NAMALWA (cell line): ENCODE measurements around the gene FRMD4A.
"Not testable (repeated sequence)": the region's sequence is repeated elsewhere in the genome, so short reads cannot be mapped to it uniquely, and the experiment has no call there.

Experiments used
- DNase-seq: peaks from one replicate; pipeline ENCODE4 v3.0.0-alpha.2; 2015; ENCODE audit warnings: low spot score

The FRMD4A gene

DNA sequence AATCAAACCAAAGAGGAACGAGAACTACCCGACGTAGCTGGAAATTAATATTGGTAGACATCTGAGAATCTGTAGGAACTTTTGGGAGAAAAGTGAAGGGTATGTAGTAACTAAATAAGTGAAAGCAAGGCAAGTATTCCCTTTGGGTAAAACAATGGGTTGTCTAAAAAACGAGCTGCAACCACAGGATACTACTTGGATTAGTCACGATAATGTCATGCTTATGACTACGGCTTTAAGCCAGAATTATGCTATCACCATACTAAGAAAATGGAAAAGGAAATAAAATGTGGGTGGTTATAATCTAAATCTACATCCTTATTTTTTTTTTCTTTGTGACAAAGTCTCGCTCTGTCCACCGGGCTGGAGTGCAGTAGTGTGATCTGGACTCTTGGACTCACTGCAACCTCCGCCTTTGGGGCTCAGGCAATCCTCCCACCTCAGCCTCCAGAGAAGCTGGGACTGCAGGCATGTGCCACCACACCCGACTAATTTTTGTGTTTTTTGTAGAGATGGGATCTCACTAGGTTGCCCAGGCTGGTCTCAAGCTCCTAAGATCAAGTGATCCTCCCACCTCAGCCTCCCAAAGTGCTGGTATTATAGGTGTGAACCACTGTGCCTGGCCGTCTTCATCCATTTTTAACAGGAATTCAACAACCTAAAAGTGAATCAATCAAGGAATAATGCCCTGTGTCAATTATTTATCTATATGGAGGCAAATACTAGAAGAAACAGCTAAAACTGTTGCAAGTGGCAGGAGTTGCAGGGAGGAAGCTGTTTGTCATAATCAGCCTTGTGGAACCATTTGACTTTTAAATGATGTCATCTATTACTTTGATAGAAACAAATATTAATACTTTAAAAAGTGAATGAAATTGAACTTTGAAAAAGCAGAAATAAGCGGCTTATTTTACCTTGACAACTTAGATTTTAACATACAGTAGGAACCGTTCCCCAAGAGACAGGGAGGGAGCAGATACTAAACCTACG is 554.6 kb downstream of the FRMD4A start:
- no peak for DNase-seq

DNA sequence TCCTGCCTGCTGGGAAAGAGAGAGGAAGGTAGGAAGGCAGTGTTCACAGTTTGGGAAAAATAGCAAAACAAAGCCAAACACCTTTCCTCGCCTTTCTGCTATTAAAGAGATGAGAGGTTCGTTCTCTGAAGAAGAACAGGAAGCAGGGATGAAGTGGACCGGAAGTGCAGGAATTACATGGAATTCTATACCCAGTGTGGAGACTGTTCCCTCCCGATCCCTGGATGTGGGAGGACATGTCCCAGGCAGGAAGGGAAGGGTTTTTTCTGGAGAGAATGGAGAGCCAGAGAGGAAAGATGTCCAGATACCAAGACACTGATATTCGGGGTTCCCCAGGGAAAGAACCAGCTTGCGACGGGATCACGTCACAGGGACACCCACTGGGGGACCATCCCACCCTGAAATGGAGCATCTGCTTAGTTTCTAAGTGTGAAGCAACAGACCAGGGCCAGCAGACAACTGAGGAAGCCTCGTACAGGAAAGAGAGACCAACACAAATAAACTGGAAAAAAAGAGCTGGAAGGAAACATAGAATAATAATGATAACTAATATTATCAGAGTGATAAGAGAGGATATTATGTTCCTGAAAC is 556.3 kb downstream of the FRMD4A start:
- no peak for DNase-seq

DNA sequence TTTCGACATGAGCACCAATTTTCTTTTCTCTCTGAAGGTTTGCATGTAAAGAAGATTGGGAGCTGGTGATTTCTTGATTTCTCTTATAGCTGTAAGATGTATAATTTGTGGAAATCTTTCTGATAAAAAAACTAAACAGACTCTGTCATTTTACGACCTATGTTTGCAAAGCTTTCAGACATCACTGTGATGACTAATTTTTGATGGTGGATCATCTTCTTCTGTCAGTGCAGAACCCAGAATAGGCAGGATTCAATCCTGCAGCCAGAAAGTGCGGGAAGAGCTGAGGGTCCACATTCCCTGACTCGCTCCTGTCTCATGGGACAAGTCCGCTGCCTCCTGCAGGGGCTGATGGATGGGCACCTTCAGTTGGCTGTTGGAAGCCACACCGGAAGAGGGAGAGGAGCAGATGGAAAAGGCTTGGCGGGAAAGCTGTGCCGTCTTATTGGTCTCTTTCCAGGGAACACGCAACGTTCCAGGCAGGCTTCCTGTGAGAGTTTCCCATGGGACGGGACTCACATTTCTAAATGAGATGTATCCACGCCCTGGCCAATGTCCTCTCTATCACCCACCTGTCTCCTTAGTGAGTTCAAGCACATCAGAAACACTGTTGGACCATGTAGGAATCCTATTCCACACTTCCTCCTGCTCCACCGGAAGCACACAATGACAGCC is 557.1 kb downstream of the FRMD4A start:
- DNase-seq = no peak

DNA sequence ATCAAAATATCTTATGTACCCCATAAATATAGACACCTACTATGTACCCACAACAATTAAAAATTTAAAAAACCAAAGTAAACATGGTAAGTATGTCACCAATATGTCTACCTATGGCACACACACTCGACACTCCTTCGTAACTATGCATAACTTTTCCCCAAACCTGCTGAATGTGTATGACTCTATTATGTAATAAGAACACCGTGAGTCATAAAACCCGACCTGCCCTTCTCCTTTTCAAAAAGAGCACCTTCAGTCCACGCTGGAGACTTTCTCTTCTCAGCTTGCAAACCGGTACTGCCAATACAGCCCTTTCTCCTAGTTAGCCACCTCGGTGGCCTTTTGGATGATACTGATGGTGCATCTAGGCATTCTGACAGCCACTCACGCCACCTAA is 557.7 kb downstream of the FRMD4A start:
- no peak for DNase-seq

DNA sequence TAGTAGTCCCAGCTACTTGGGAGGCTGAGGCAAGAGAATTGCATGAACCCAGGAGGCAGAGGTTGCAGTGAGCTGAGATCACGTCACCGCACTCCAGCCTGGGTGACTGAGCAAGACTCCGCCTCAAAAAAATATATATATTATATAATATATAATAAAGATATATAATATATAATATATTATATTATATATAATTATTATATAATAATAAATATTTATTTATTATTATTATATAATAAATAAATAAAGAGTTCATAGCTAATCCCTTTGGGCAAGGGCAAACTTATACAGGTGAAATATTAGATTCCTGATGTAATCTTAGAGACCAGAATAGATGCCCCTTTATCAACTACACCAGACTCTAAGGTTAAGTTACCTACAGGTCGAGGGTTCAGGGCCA is 558.7 kb downstream of the FRMD4A start:
- DNase-seq = no peak

DNA sequence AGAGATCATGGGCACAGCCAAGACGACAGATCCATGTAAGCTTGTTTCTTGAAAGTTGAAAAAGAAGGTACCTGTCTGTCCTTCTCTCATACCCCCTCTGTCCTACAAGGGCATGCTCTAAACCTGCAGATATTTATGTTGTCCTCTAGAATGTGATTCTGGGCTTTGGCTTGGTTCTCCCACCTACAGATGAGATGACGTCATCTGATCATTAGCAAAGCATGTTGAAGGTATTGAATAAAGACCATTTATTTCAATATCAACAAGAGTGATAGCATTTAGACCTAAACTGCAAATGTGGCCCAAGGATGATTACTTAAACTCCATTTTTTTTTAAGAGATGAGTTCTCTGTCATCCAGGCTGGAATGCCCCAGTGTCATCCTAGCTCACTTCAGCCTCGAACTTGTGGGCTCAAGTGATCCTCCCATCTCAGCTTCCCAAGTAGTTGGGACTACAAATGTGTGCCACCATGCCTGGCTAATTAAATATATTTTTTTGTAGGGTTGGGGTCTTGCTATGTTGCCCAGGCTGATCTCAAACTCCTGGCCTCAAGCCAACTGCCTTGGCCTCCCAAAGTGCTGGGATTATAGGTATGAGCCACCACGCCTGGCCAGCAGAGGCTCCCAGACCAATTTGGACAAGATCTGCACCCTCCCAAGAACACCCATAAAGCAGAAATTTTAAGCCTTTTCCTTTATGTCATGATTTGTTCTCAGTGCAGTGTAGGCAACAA is 559.8 kb downstream of the FRMD4A start:
- DNase-seq = no peak

DNA sequence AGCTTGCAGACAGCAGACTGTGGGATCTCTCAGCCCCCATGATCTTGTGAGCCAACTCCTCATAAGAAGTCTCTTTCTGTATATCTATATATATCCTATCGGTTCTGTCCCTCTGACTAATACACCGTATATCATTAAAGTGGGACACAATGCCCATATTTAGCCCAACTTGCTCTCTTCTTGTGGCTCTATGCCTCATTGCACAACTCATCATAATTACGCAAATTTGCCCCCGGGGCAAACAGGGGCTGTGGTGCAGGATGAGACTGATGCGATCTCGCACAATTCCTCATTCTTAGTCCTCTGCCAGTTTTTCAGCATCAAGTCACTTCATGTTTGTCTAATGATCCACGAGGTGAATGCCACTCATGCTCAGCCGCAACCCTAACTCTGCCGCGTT is 560.8 kb downstream of the FRMD4A start:
- no peak for DNase-seq

- DNase-seq = no peak
These were observed 563.0 kb downstream of the FRMD4A start for GRCh38 chr10:13767676-13768178.

GRCh38 chr10:13767148-13767547 is 563.6 kb downstream of the FRMD4A start:
- not testable (repeated sequence) for DNase-seq

- no peak for DNase-seq
These were observed 564.9 kb downstream of the FRMD4A start for GRCh38 chr10:13765641-13766341.

GRCh38 chr10:13761490-13762091 is 569.1 kb downstream of the FRMD4A start:
- DNase-seq = no peak

- DNase-seq = no peak
These were observed 571.6 kb downstream of the FRMD4A start for GRCh38 chr10:13759168-13759567.

GRCh38 chr10:13758756-13759155 is 572.0 kb downstream of the FRMD4A start:
- DNase-seq = no peak

DNA sequence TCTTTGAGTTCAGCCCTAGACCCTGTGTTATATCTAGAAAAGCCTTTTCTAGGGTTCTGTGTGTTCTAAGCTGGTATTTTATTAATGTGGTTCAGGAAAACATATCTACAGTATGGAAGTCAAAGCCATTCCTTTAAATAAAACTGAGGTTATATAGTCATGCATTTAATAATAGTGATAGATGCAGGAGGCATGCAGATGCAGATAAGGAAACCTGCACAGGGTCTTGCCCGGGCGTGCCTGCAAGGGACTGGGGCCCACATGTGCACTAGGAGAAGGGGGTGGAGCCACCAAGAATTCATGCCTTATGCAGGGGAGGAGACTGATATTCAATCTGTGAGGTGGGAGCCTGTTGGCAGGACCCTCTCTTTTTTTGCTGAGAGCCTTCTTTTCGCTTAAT is 572.4 kb downstream of the FRMD4A start:
- no peak for DNase-seq

- DNase-seq = no peak
These were observed 576.4 kb downstream of the FRMD4A start for GRCh38 chr10:13754277-13754676.

GRCh38 chr10:13751191-13751764 is 579.4 kb downstream of the FRMD4A start:
- no peak for DNase-seq

DNA sequence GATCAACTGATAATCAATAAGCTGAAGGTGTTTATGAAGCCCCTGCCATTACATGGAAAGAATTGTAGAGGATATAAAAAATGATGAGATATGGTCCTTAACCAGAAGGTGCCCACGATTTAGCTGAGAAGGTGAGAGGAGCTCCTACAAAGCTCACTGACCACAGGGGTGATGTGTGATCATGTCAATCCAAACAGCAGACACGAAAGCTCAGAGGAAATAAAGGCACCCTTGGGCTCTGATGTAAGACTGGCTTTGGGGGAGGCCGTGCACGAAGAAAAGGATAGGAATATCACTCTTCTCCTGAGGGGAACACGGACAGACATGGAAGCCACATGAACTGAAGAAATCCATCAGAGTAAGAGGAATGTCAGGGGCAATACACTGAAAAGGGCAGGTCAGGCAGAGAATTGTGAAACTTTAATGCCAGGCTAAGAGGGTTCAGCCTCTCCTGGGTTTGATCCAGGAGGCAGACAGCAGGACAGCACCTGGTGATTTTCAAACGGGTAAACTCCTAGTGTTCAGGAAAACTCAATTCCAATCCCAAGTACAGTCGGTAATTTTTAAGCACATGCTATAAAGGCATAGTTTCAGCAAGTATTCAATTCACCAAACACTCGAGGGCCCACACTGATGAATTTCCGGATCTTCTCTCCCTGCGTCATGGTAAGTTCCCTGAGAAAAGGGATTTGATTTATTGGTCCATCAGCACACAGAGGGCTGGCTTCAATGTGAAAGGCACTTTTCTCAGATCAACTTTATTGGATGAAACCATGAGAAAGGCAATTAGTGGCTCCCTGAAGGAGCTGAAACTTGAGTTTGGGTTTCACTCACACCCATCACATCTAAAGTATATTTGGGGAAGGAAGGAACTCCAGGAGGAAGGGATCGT is 580.2 kb downstream of the FRMD4A start:
- DNase-seq = no peak

GRCh38 chr10:13745271-13745670 is 585.5 kb downstream of the FRMD4A start:
- DNase-seq = no peak

DNA sequence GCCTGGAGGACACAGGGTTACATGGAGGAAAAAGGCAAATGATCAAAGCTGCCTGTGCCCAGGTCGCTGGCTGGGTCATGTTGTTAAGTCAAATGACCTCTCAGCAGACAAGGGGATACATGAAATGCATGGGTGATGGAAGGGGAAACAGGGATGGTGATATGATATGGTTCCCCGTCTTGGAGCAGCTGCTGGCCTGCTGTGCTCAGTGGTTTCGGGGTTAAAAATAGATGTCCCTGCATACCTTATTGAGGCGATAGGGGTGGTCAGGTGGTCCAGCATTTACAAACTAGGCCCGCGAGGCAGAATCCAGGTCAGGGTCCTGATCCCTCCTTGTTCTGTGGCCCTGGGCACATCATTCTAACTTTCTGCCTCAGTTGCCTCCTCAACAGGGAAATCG is 586.8 kb downstream of the FRMD4A start:
- no peak for DNase-seq
